Effector memory CD4-positive, alpha-beta T cell (primary cell): ENCODE data around the gene RASAL3.
A peak's percentile ranks its signal among the peaks of the same experiment; 100 is the strongest.
"Not testable (repeated sequence)": the region's sequence is repeated elsewhere in the genome, so short reads cannot be mapped to it uniquely, and the experiment has no call there.

Experiments used
- DNase-seq, 3 donors: peaks; one replicate each; pipeline ENCODE4 v3.0.0-alpha.2; 2020
- H3K27ac ChIP-seq: 2 replicates; pipeline ENCODE4 v1.7.0; 2013; ENCODE audit warnings: mild to moderate bottlenecking, low read length, moderate library complexity; ENCODE audit not compliant: insufficient read depth, poor library complexity, severe bottlenecking
- H3K27me3 ChIP-seq: replicated peaks from 2 replicates; pipeline ENCODE4 v1.7.0; 2013; ENCODE audit warnings: mild to moderate bottlenecking, low read length; ENCODE audit not compliant: insufficient read depth, control insufficient read depth, poor library complexity, severe bottlenecking
- H3K36me3 ChIP-seq: 2 replicates; pipeline ENCODE4 v1.7.0; 2013; ENCODE audit warnings: mild to moderate bottlenecking, low read length, moderate library complexity; ENCODE audit not compliant: control insufficient read depth, insufficient read depth
- H3K4me1 ChIP-seq: 2 replicates; pipeline ENCODE4 v1.7.0; 2013; ENCODE audit warnings: low read length, mild to moderate bottlenecking; ENCODE audit not compliant: control insufficient read depth, insufficient read depth, poor library complexity, severe bottlenecking
- H3K4me3 ChIP-seq: 2 replicates; pipeline ENCODE4 v1.7.0; 2013; ENCODE audit warnings: low read length, low read depth, mild to moderate bottlenecking; ENCODE audit not compliant: insufficient read depth, poor library complexity, severe bottlenecking
- H3K9me3 ChIP-seq: 2 replicates; pipeline ENCODE4 v1.7.0; 2013; ENCODE audit warnings: mild to moderate bottlenecking, low read length, moderate library complexity; ENCODE audit not compliant: control insufficient read depth

RASAL3 gene

DNA sequence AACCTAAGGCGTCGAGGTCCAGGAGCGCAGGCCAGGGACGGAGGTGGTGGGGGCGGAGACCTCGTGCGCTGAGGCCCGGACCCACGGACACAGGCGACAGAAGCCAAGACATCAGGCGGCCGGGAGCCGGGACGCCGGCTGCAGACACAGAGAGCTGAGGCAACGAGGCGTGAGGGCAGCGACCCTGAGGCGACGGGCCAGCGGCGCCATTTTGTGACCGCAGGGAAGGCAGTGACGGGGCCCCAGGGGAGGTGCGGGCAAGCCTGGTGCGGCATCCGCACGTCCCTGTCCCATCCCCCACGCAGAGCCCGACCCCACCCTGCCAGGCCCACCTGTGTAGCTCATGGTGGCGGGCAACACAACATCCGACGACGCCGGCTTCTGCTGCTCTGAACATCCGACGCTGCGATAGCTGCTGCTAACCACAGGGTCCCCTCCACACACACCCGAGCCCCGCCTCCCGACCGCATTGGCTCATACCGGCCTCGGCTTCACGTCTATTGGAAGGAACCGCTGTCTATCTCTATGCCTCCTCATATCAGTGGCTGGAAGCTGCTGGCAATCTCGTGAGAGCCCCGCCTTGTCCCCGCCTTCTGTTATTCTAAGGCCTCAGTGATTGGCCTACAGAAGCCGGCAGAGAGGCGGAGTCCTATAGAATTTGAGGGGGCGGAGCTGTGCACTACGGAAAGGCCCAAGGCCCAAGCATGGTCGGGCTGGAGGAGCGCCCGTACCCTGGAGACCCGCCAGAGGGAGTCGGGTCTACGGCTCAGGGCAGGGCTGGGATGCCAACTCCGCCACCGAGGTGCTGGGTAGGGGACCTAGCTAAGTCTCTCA lies 45.5 kb downstream of the RASAL3 start, which contains the start of gene AKAP8L:
Gene AKAP8L (minus strand): TSS at position 410 of the 834 bp plus-strand sequence. CDS start 65 bp downstream, at position 345.
- peaks cover 18% of the 10 kb centered on the region for H3K4me1 ChIP-seq
- peaks cover 19% of the 10 kb centered on the region for H3K36me3 ChIP-seq
- DNase-seq: peak; percentile 97 to 99 (median 98)
- peak within 1 kb of the TSS; percentile 98 for H3K4me3 ChIP-seq
- H3K9me3 ChIP-seq: no peaks in the 10 kb centered on the region
- no peaks in the 10 kb centered on the region for H3K27me3 ChIP-seq
- H3K27ac ChIP-seq: peak within 1 kb of the TSS; percentile 75

DNA sequence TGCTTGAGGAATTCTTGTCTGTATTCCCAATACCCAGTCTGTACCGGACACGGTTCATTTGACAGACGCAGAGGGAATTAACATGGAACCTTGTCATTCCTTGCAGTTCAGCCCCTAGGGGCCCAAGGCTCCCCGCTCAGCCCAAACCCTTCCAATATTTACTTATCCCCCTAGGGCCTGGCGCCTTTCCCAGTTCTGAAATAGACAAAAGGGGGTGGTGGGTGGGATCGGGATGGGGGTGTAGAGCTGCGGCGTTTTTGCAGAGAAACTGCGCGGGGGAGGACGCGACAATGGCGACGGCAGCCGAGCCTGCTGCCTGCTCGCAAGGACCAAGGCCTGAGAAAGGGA lies 46.1 kb downstream of the RASAL3 start:
- no peak for DNase-seq
- peaks cover 19% of the 10 kb centered on the region for H3K4me1 ChIP-seq
- peak overlapping the region; percentile 75 for H3K27ac ChIP-seq

DNA sequence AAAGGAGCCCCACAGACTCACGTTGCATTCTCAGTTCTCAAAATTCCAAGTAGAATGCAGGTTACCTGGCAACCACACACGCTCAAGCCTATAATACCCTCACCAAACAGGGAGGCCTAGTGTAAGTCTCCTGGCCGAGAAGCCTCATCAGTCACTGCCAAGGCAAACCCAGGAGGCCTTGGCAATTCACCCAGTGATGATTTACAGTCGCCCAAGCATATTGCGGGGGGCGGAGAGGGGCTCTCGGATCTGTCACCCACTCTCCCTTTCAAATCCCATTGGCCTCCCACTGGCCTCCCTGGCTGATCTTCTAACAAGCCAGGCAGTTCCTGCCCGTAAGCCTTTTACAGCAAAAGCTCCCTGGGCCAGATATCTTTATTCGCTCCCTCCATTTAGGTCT lies 46.6 kb downstream of the RASAL3 start:
- H3K9me3 ChIP-seq: no peaks in the 10 kb centered on the region
- H3K4me1 ChIP-seq: peaks cover 22% of the 10 kb centered on the region
- peaks cover 8% of the 10 kb centered on the region for H3K36me3 ChIP-seq
- DNase-seq: no peak
- no peaks in the 10 kb centered on the region for H3K27me3 ChIP-seq
- H3K4me3 ChIP-seq: peak overlapping the region; percentile 98
- H3K27ac ChIP-seq: peak overlapping the region; percentile 75

More for the DNA sequence above, 46.1 kb downstream of the RASAL3 start:
- no peaks in the 10 kb centered on the region for H3K9me3 ChIP-seq
- peaks cover 13% of the 10 kb centered on the region for H3K36me3 ChIP-seq
- H3K4me3 ChIP-seq: peak overlapping the region; percentile 98
- no peaks in the 10 kb centered on the region for H3K27me3 ChIP-seq

DNA sequence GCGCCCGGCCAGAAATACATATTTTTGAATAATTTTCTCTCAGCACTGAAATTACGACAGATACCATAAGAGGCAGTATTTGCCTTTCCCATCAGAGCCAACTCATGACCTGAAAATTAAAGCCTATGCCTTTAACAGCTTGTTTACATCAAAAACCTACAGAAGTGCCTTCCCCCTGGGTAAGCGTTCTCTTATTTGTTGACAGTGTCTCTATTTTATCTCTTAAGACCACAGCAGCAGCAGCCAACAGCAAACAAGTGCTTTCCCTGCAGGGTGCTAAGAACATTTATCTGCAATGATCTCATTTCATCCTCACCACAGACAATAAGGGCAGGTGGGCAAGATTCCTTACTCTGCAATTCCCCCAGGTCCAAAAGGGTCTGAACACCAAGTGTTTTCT lies 51.5 kb downstream of the RASAL3 start:
- DNase-seq: no peak
- peaks cover 20% of the 10 kb centered on the region for H3K36me3 ChIP-seq
- H3K9me3 ChIP-seq: no peaks in the 10 kb centered on the region
- H3K27ac ChIP-seq: no peak overlapping the region
- no peak overlapping the region for H3K4me3 ChIP-seq
- peaks cover 12% of the 10 kb centered on the region for H3K4me1 ChIP-seq
- H3K27me3 ChIP-seq: no peaks in the 10 kb centered on the region

DNA sequence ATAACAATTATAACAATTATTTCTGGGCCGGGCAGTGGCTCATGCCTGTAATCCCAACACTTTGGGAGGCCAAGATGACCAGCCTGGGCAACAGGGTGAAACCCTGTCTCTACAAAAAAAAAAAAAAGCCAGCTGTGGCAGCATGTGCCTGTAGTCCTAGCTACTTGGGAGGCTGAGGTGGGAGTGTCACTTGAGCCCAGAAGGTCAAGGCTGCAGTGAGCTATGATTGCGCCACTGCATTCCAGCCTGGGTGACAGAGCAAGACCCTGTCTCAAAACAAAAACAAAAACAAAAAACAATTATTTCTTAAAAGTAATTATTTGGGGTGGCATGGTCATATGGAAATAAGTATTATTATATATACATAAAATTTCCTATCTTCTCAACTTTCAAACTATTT lies 53.0 kb downstream of the RASAL3 start:
- not testable (repeated sequence) for H3K27ac ChIP-seq, H3K4me1 ChIP-seq, H3K27me3 ChIP-seq, DNase-seq, H3K9me3 ChIP-seq, H3K4me3 ChIP-seq
- peaks cover 20% of the 10 kb centered on the region for H3K36me3 ChIP-seq

DNA sequence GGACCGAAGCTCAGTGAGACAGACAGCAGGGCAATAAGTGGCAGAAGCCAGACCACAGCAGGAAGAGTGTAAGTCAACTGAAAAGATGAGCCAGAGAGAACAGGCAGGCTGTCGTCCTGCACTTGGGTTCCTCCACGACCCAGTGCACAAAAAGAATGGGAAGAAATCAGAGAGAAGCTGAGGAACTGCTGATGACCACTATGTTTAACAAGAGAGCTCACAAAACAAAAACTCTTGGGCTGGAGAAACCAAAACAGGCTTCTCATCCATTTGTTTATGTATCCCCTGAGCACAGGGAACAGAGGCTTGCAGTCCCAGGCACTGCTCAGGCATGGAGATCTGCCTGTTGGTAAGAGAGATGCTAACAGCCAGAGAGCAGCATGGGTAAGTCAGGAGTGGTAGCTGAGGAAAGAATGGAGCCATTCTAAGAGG lies 59.5 kb downstream of the RASAL3 start:
- H3K4me1 ChIP-seq: no peaks in the 10 kb centered on the region
- no peak for DNase-seq

DNA sequence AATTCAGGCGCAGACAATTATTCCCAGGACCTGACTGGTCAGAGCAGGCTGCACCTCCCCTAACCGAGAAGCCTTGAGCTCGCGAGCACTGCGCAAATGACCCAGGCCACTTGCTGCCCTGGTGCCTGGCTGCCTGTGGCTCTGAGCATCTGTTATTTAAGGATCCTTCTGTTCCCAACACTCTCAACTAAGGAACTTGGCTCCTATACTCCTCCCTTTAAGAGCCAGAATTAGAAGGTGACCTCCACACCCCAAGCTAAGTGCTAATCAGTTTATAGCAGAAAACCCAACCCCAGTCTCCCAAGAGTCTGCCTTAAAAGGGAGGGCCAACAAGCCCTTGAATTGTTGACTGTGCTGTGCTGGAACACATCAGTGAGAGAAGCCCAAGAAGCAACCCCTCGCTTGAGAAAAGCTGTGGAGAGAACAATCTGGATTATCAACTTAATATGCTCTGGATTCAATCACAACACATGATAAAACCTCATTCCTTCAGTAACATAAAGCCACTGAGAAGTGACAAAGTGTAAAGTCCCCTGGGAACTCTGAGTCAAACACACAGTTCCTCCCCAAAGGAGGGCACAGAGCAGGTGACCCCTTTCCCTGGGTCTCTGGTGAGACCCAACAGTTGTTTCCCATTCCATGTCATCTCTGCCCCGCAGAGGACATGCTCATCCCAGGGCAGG lies 60.1 kb downstream of the RASAL3 start:
- peaks cover 50% of the 10 kb centered on the region for H3K36me3 ChIP-seq
- no peaks in the 10 kb centered on the region for H3K9me3 ChIP-seq
- H3K4me1 ChIP-seq: no peaks in the 10 kb centered on the region
- no peak overlapping the region for H3K27ac ChIP-seq
- DNase-seq: no peak
- no peaks in the 10 kb centered on the region for H3K27me3 ChIP-seq
- H3K4me3 ChIP-seq: no peak overlapping the region

More for the DNA sequence above, 59.5 kb downstream of the RASAL3 start:
- H3K36me3 ChIP-seq: peaks cover 50% of the 10 kb centered on the region
- H3K27ac ChIP-seq: no peak overlapping the region
- no peaks in the 10 kb centered on the region for H3K27me3 ChIP-seq
- H3K4me3 ChIP-seq: no peak overlapping the region
- H3K9me3 ChIP-seq: no peaks in the 10 kb centered on the region

DNA sequence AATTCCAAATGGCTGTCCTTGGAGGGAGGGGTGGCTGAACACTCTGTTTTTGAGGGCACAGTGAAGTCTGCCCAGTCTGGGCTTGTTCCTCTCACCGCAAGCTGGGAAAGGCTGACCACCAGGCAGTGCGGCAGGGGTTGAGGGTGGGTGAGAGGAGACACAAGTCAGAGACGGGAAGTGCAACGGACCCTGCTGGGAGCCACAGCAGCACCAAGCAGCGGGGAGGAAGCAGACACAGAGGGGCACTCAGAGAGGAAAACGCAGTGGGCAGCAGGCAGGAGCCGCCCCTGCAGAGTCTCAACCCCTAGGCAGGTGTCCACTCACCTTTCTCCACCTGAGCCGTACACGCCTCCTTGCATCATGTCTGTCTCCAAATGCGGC lies 61.2 kb downstream of the RASAL3 start:
- Histone ChIP-seq H3K27ac (no peak overlapping the region), H3K4me1 (no peaks in the 10 kb centered on the region), H3K9me3 (no peaks in the 10 kb centered on the region), H3K4me3 (no peak overlapping the region), H3K36me3 (peaks cover 56% of the 10 kb centered on the region), H3K27me3 (no peaks in the 10 kb centered on the region)
- DNase-seq: no peak

DNA sequence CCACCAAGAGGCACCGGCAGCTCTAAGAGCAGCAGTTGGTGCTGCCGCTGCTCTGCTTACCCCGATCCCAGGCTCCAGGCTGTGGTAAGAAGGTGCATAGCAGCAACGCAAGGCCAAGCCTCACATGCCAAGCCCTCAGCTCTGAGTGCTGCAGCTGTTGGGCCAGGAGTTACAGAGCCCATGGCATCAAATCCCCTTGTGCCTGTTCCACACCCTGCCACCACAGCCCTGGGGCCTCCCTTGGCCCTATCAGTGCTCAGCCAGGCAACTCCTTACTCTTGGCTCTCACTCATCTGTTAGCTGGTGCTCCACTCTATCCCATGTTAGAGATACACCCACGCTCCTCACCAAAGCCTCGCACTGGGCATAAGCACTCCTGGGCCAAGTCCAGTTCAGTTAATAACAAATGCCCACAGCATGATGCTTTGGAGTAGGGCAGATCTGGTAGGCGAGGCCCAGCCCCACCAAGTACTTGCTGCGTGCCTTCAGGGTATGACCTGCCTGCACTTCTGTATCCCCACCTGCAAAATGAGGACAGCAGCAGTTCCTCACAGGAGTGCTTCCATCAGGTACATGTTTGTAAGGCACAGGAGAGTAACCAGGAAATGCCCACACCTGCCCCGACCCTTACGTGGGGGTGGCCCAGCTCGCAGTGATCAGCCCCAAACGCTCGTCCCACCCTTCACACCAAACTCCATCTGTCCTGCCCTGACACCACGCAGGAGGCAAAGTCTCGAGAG lies 61.8 kb downstream of the RASAL3 start:
- Histone ChIP-seq H3K36me3 (peaks cover 62% of the 10 kb centered on the region), H3K27ac (no peak overlapping the region), H3K4me3 (no peak overlapping the region), H3K4me1 (no peaks in the 10 kb centered on the region), H3K27me3 (no peaks in the 10 kb centered on the region), H3K9me3 (no peaks in the 10 kb centered on the region)
- DNase-seq: no peak
